CD8-positive, alpha-beta memory T cell (primary cell): ENCODE measurements around the gene PIGS. TPM values are rescaled to one million over a fixed set of nuclear protein-coding genes. Genes with fewer than 3 reads are reported as not detected.

Experiments
- CTCF ChIA-PET: fragments of 350-600 bp; sonication (Branson Sonifier 250); formaldehyde crosslinking; loops from one replicate; lab custom pipeline; 2021; ENCODE audit warnings: antibody characterized with exemption; lab: Charles Lee
- POLR2A ChIA-PET: fragments of 350-600 bp; sonication (Branson Sonifier 250); formaldehyde crosslinking; loops from one replicate; lab custom pipeline; 2021; ENCODE audit warnings: antibody characterized with exemption; lab: Charles Lee
- DNase-seq, 5 donors: peaks; one replicate each; pipeline versions ENCODE4 v3.0.0 to v3.0.0-alpha.2; 2020 to 2022; ENCODE audit warnings: mixed read lengths in 1 of 5
- H3K27ac ChIP-seq: one replicate; pipeline ENCODE4 v1.7.0; 2013; ENCODE audit warnings: low read depth, mild to moderate bottlenecking, low read length, moderate library complexity
- H3K27me3 ChIP-seq: 2 replicates; pipeline ENCODE4 v1.7.0; 2013; ENCODE audit warnings: low read length, mild to moderate bottlenecking; ENCODE audit not compliant: insufficient read depth, poor library complexity, severe bottlenecking
- H3K36me3 ChIP-seq: 2 replicates; pipeline ENCODE4 v1.7.0; 2013; ENCODE audit warnings: mild to moderate bottlenecking, low read length, moderate library complexity; ENCODE audit not compliant: insufficient read depth
- H3K4me1 ChIP-seq: 2 replicates; pipeline ENCODE4 v1.7.0; 2013; ENCODE audit warnings: mild to moderate bottlenecking, low read length, moderate library complexity; ENCODE audit not compliant: insufficient read depth
- H3K4me3 ChIP-seq: 2 replicates; pipeline ENCODE4 v1.7.0; 2013; ENCODE audit warnings: mild to moderate bottlenecking, low read length
- H3K9me3 ChIP-seq: 2 replicates; pipeline ENCODE4 v1.7.0; 2013; ENCODE audit warnings: mild to moderate bottlenecking, low read length
- H3K27ac Mint-ChIP-seq, 8 donors: one replicate each; pipeline ENCODE4 v1.8.0; 2020 to 2021; ENCODE audit warnings: mixed read lengths in 8 of 8, mild to moderate bottlenecking in 6 of 8, inconsistent platforms in 3 of 8, moderate library complexity in 3 of 8
- H3K27me3 Mint-ChIP-seq, 2 donors: one replicate each; pipeline ENCODE4 v1.8.0; 2020 to 2021; ENCODE audit warnings: mixed read lengths in 2 of 2, mild to moderate bottlenecking in 1 of 2, moderate library complexity in 1 of 2
- H3K36me3 Mint-ChIP-seq, 3 donors: one replicate each; pipeline ENCODE4 v1.8.0; 2020 to 2021; ENCODE audit warnings: mixed read lengths in 3 of 3, inconsistent platforms in 1 of 3, mild to moderate bottlenecking in 1 of 3
- H3K4me1 Mint-ChIP-seq, 3 donors: one replicate each; pipeline ENCODE4 v1.8.0; 2020 to 2021; ENCODE audit warnings: mixed read lengths in 3 of 3, inconsistent platforms in 1 of 3, mild to moderate bottlenecking in 1 of 3
- H3K4me3 Mint-ChIP-seq, 7 donors: one replicate each; pipeline ENCODE4 v1.8.0; 2020 to 2021; ENCODE audit warnings: mixed read lengths in 7 of 7, mild to moderate bottlenecking in 6 of 7, moderate library complexity in 4 of 7, inconsistent platforms in 2 of 7
- H3K9me3 Mint-ChIP-seq, 5 donors: one replicate each; pipeline ENCODE4 v1.8.0; 2020 to 2022; ENCODE audit warnings: mixed read lengths in 5 of 5, mild to moderate bottlenecking in 3 of 5, moderate library complexity in 2 of 5, inconsistent platforms in 1 of 5
- polyA plus RNA-seq: library from polyadenylated mRNA; unstranded; fragments of 300-500 nt; fragmentation: Illumina TruSeq; gene quantifications from one replicate; pipeline ENCODE4 v1.2.3, GENCODE V29; 2021
- total RNA-seq, 2 experiments: library from RNA; stranded (reverse); gene quantifications; one replicate each; pipeline ENCODE4 v1.2.3, GENCODE V29; 2021

The PIGS gene
- total and polyA plus RNA-seq, 3 experiments from 2014 or later, result 48.7 to 61.0 (median 50.0) TPM

DNA sequence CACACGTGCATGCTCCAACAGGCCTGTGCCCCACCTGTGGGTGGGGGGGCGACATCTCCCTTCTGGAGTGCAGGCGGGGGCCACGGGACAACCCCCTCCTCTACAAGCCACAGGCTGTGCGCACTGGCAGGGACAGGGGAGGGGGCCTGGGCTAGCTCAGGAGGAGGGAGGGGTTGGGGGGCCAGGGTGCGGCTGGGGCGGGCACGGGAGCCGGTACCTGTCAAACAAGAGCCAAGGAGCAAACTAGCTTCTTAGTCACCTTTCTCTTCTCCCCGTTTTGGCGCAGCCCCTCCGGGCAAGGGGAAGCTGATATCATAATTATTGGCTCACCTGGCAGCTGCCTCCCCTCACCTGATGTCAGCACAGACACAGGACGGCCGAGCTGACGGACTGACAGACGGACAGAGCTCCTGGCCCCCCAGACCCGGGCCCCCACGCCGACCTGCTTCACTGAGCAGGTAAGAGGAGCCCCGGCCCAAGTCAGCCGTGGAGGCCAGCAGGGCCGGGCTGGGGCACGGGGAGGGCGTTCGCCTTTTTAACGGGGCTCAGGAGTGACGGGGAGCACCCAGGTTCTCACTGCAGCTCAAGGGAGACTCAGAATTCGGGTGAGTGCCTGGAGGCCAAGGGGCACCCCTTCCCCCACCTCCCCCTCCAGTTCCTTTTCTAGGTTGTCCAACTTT, 65.2 kb downstream of the PIGS start, which contains the start of gene FOXN1:
Gene FOXN1, plus strand, starts transcription at position 363 of the 680 bp plus-strand sequence. CDS start 17,622 bp downstream, outside the sequence.
- ChIA-PET POLR2A (no interaction called here), CTCF (no interaction called here)
- no peak within 1 kb of the TSS for H3K27ac ChIP-seq
- H3K27me3 Mint-ChIP-seq, result peaks cover 16 to 39% of the 10 kb centered on the region in 2 donors
- H3K36me3 ChIP-seq, result no peaks in the 10 kb centered on the region
- H3K27me3 ChIP-seq, result peaks cover 5% of the 10 kb centered on the region
- H3K4me1 ChIP-seq, result no peaks in the 10 kb centered on the region
- no peaks in the 10 kb centered on the region for H3K36me3 Mint-ChIP-seq
- H3K4me1 Mint-ChIP-seq, result no peaks in the 10 kb centered on the region
- no peak within 1 kb of the TSS for H3K4me3 ChIP-seq
- no peaks in the 10 kb centered on the region for H3K9me3 ChIP-seq
- H3K9me3 Mint-ChIP-seq, result no peaks in the 10 kb centered on the region
- no peak within 1 kb of the TSS for H3K27ac Mint-ChIP-seq
- DNase-seq, result no peak
- no peak within 1 kb of the TSS for H3K4me3 Mint-ChIP-seq

DNA sequence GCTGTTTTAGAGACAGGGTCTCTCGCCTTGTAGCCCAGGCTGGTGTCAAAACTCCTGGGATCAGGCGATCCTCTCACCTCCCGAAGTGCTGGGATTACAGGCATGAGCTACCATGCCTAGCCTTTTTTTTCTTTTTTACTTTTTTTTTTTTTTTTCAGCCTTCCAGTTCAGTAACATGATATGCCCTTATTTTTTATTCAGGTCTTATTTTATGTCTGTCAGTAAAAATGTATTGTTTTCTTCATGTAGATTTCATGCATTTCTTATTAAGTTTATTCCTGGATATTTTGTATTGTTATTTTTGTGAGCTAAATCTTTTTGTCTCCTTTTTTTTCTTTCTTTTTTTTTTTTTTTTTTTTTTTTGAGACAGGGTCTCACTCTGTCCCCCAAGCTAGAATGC, 67.9 kb downstream of the PIGS start:
- Histone ChIP-seq H3K27me3 (no peaks in the 10 kb centered on the region), H3K4me3 (no peak overlapping the region), H3K27ac (no peak overlapping the region), H3K9me3 (no peaks in the 10 kb centered on the region), H3K36me3 (no peaks in the 10 kb centered on the region), H3K4me1 (no peaks in the 10 kb centered on the region)
- no peak overlapping the region for H3K4me3 Mint-ChIP-seq
- ChIA-PET CTCF (interaction anchor here (1.4 kb wide), 1 partner anchor 9 kb away, joined by 6 read pairs; no protein-coding TSS in a partner anchor), POLR2A (no interaction called here)
- H3K27me3 Mint-ChIP-seq, result peaks cover 8 to 18% of the 10 kb centered on the region in 2 donors
- DNase-seq, result no peak
- H3K4me1 Mint-ChIP-seq, result no peaks in the 10 kb centered on the region
- H3K9me3 Mint-ChIP-seq, result no peaks in the 10 kb centered on the region
- H3K27ac Mint-ChIP-seq, result no peak overlapping the region
- no peaks in the 10 kb centered on the region for H3K36me3 Mint-ChIP-seq

Other genes with a start within 250 kb of the PIGS start
- gene IFT20, start 236.1 kb downstream of the PIGS start, total RNA-seq, result 10 to 100 TPM; 26.0 to 29.4 TPM
- gene IFT20, start 236.1 kb downstream of the PIGS start, polyA plus RNA-seq, result 44.5 TPM
- gene TNFAIP1, start 235.8 kb downstream of the PIGS start, total RNA-seq, result 10 to 100 TPM; 29.0 to 30.6 TPM
- gene TNFAIP1, start 235.8 kb downstream of the PIGS start, polyA plus RNA-seq, result 10.6 TPM
- 100 to 1,000 TPM; 134 to 135 TPM for gene POLDIP2, start 214.0 kb downstream of the PIGS start, total RNA-seq
- gene POLDIP2, start 214.0 kb downstream of the PIGS start, polyA plus RNA-seq, result 81.1 TPM
- not detected for gene SEBOX, start 206.3 kb downstream of the PIGS start, total RNA-seq
- gene SEBOX, start 206.3 kb downstream of the PIGS start, polyA plus RNA-seq, result not detected
- gene VTN, start 201.2 kb downstream of the PIGS start, total RNA-seq, result under 1 TPM; 0.18 to 0.57 TPM
- gene VTN, start 201.2 kb downstream of the PIGS start, polyA plus RNA-seq, result not detected
- 10 to 100 TPM; 35.3 to 37.0 TPM for gene SARM1, start 199.8 kb downstream of the PIGS start, total RNA-seq
- 8.5 TPM for gene SARM1, start 199.8 kb downstream of the PIGS start, polyA plus RNA-seq
- gene SLC46A1, start 165.3 kb downstream of the PIGS start, total RNA-seq, result 1 to 10 TPM; 5.6 to 6.0 TPM
- 6.3 TPM for gene SLC46A1, start 165.3 kb downstream of the PIGS start, polyA plus RNA-seq
- not detected for gene SLC13A2, start 97.9 kb downstream of the PIGS start, total RNA-seq
- not detected for gene SLC13A2, start 97.9 kb downstream of the PIGS start, polyA plus RNA-seq
- not detected for gene FOXN1, start 65.2 kb downstream of the PIGS start, total RNA-seq
- not detected for gene FOXN1, start 65.2 kb downstream of the PIGS start, polyA plus RNA-seq
- 10 to 100 TPM; 28.9 to 29.1 TPM for gene UNC119, start 18.9 kb downstream of the PIGS start, total RNA-seq
- 21.9 TPM for gene UNC119, start 18.9 kb downstream of the PIGS start, polyA plus RNA-seq
- gene ALDOC, start 5.4 kb upstream of the PIGS start, total RNA-seq, result 10 to 100 TPM; 12.8 to 13.6 TPM
- 58.2 TPM for gene ALDOC, start 5.4 kb upstream of the PIGS start, polyA plus RNA-seq
- gene SPAG5, start 27.5 kb upstream of the PIGS start, total RNA-seq, result 10 to 100 TPM; 77.8 to 79.7 TPM
- 3.5 TPM for gene SPAG5, start 27.5 kb upstream of the PIGS start, polyA plus RNA-seq
- 10 to 100 TPM; 18.4 to 19.3 TPM for gene RSKR, start 42.7 kb upstream of the PIGS start, total RNA-seq
- gene RSKR, start 42.7 kb upstream of the PIGS start, polyA plus RNA-seq, result 0.22 TPM
- 100 to 1,000 TPM; 176 to 192 TPM for gene BLTP2, start 73.6 kb upstream of the PIGS start, total RNA-seq
- gene BLTP2, start 73.6 kb upstream of the PIGS start, polyA plus RNA-seq, result 44.5 TPM
- gene SDF2, start 90.4 kb upstream of the PIGS start, total RNA-seq, result 10 to 100 TPM; 51.4 to 55.1 TPM
- gene SDF2, start 90.4 kb upstream of the PIGS start, polyA plus RNA-seq, result 94.9 TPM
- 10 to 100 TPM; 80.0 to 88.4 TPM for gene SUPT6H, start 90.7 kb upstream of the PIGS start, total RNA-seq
- gene SUPT6H, start 90.7 kb upstream of the PIGS start, polyA plus RNA-seq, result 20.1 TPM
- 1 to 10 TPM; 4.7 to 4.9 TPM for gene PROCA1, start 140.4 kb upstream of the PIGS start, total RNA-seq
- 1.2 TPM for gene PROCA1, start 140.4 kb upstream of the PIGS start, polyA plus RNA-seq
- gene RAB34, start 146.3 kb upstream of the PIGS start, total RNA-seq, result 1 to 10 TPM; 7.9 to 8.3 TPM
- gene RAB34, start 146.3 kb upstream of the PIGS start, polyA plus RNA-seq, result 2.6 TPM
- 1,000 to 10,000 TPM; 2,670 to 2,692 TPM for gene RPL23A, start 148.5 kb upstream of the PIGS start, total RNA-seq
- 5,358 TPM for gene RPL23A, start 148.5 kb upstream of the PIGS start, polyA plus RNA-seq
- 10 to 100 TPM; 36.5 to 38.9 TPM for gene TLCD1, start 154.7 kb upstream of the PIGS start, total RNA-seq
- gene TLCD1, start 154.7 kb upstream of the PIGS start, polyA plus RNA-seq, result not detected
- 1 to 10 TPM; 8.0 to 8.8 TPM for gene NEK8, start 157.3 kb upstream of the PIGS start, total RNA-seq
- gene NEK8, start 157.3 kb upstream of the PIGS start, polyA plus RNA-seq, result 2.5 TPM
- 100 to 1,000 TPM; 176 to 182 TPM for gene TRAF4, start 172.5 kb upstream of the PIGS start, total RNA-seq
- gene TRAF4, start 172.5 kb upstream of the PIGS start, polyA plus RNA-seq, result 2.7 TPM